Adrenal gland (tissue), 12 donors: ENCODE data around the gene KIF6. TPM values are rescaled to one million over a fixed set of nuclear protein-coding genes. Genes with fewer than 3 reads are reported as not detected.

Experiments
- DNase-seq, 7 donors: peaks; one replicate each; pipeline ENCODE4 v3.0.0-alpha.2; 2019 to 2020
- H3K27ac ChIP-seq, 5 donors: fragments of 200-600 bp; sonication (generic) in 4 of 5; 1 replicate in 3 of 5; 2 replicates in 2 of 5; pipeline versions ENCODE4 v1.5.1 to v1.8.0; 2016 to 2020; ENCODE audit warnings: mild to moderate bottlenecking in 1 of 5
- H3K27me3 ChIP-seq: fragments of 200-600 bp; 2 replicates; pipeline ENCODE4 v1.8.0; 2021
- H3K36me3 ChIP-seq, 2 donors: fragments of 200-600 bp; replicated peaks in 1 of 2; 1 replicate in 1 of 2; 2 replicates in 1 of 2; pipeline versions ENCODE4 v1.5.1 to v1.8.0; 2018 to 2022
- H3K4me1 ChIP-seq, 2 donors: fragments of 200-600 bp; replicated peaks in 1 of 2; 1 replicate in 1 of 2; 2 replicates in 1 of 2; pipeline versions ENCODE4 v1.5.1 to v1.8.0; 2018 to 2021
- H3K4me3 ChIP-seq, 4 donors: fragments of 200-600 bp; sonication (generic) in 3 of 4; one replicate each; pipeline ENCODE4 v1.5.1; 2016 to 2018
- H3K9me3 ChIP-seq, 3 donors: fragments of 200-600 bp; sonication (generic) in 1 of 3; replicated peaks in 1 of 3; 1 replicate in 2 of 3; 2 replicates in 1 of 3; pipeline versions ENCODE4 v1.5.1 to v1.8.0; 2016 to 2021
- CTCF ChIP-seq, 6 experiments: fragments of 450-650 bp in 4 of 6; fragments of 200-600 bp in 2 of 6; sonication (generic) in 1 of 6; IDR thresholded peaks; 1 replicate in 5 of 6; 2 replicates in 1 of 6; pipeline versions ENCODE4 v1.5.1 to v1.8.0; 2016 to 2021; ENCODE audit warnings: antibody characterized with exemption in 6 of 6, mild to moderate bottlenecking in 2 of 6, moderate library complexity in 1 of 6
- POLR2A ChIP-seq, 2 donors: fragments of 450-650 bp; IDR thresholded peaks; one replicate each; pipeline ENCODE4 v1.6.1; 2017; ENCODE audit warnings: antibody characterized with exemption in 2 of 2, mild to moderate bottlenecking in 2 of 2, moderate library complexity in 1 of 2
- WGBS, 4 donors: extraction: QIAGEN DNeasy Blood & Tissue Kit in 2 of 4; methylation state at CpG; one replicate each; pipeline versions ENCODE4 v1.1.5 to v1.1.7; 2013 to 2017; 5-methylcytosine and 5-hydroxymethylcytosine counted together
- intact Hi-C, 2 donors: fragments of 100-400 bp; cut with DNase I; formaldehyde crosslinking; loops; one replicate each; pipeline versions ENCODE4 v1.14.1 to v1.15.0; 2022 to 2023
- polyA plus RNA-seq, 3 donors: library from polyadenylated mRNA; stranded (reverse); fragments of 200-250 nt in 2 of 3; fragments of 350-450 nt in 1 of 3; fragmentation: Illumina TruSeq in 1 of 3; extraction: RNeasy Lipid Tissue Mini Kit (QIAGEN cat#74804) in 1 of 3; gene quantifications; one replicate each; pipeline ENCODE4 v1.2.3, GENCODE V29; 2013 to 2014
- total RNA-seq, 9 donors: library from RNA; depleted of rRNA in 4 of 9; stranded (reverse); fragments of >200 nt in 4 of 9; fragments of 120-200 nt in 1 of 9; fragmentation: NEBNext Ultra II Directional in 1 of 9; extraction: Animal tissue kit (Norgen Biotek cat#: 25700) in 1 of 9; gene quantifications; one replicate each; pipeline versions ENCODE4 v1.1.0 to v1.2.4, GENCODE V29; 2013 to 2023
- donor health status: healthy with polysubstance abuse.
- donor health status: Bipolar disorder and iron deficiency.
- donor health status: DM: yes; HTN: yes; CAD: no.
- donor health status: DM: no; HTN: no; CAD: no.
- donor health status: DM: no; HTN: no; CAD: no.
- donor health status: DM: yes; HTN: yes; CAD: no.

The KIF6 gene
- total and polyA plus RNA-seq, 12 donors: 0.52 to 4.2 (median 0.73) TPM

GRCh38 chr6:39361657-39362486 is 363.3 kb downstream of the KIF6 start:
- Histone ChIP-seq H3K9me3 (no peaks in the 10 kb centered on the region), H3K27me3 (no peaks in the 10 kb centered on the region), H3K4me3 (no peak overlapping the region), H3K36me3 (no peaks in the 10 kb centered on the region), H3K4me1 (peaks cover 2 to 3% of the 10 kb centered on the region in 2 donors), H3K27ac (peak overlapping the region in 2 of 5 donors; percentile 19 to 64)
- intact Hi-C loops: loop anchor here (5.0 to 10.0 kb wide), 2 partner anchors 523 to 530 kb away; no protein-coding TSS in a partner anchor
- 29 to 43% (median 32%) methylated on average over 15 to 21 of the region's 21 CpGs for WGBS, 4 donors
- TF ChIP-seq CTCF (IDR thresholded peaks at IDR 0.05) (peak; percentile 59 to 85 (median 75)), POLR2A (IDR thresholded peaks at IDR 0.05) (no peak)
- peak; percentile 70 to 83 (median 78) for DNase-seq

GRCh38 chr6:39360378-39360777 is 364.8 kb downstream of the KIF6 start:
- DNase-seq: peak in 1 of 7 donors; percentile 28

GRCh38 chr6:39357998-39358686 is 367.1 kb downstream of the KIF6 start:
- Histone ChIP-seq H3K27ac (no peak overlapping the region), H3K9me3 (no peaks in the 10 kb centered on the region), H3K4me3 (no peak overlapping the region), H3K4me1 (no peaks in the 10 kb centered on the region), H3K36me3 (no peaks in the 10 kb centered on the region), H3K27me3 (no peaks in the 10 kb centered on the region)
- DNase-seq: peak in 6 of 7 donors; percentile 50 to 75 (median 68)
- TF ChIP-seq CTCF (IDR thresholded peaks at IDR 0.05): no peak
- TF ChIP-seq POLR2A (IDR thresholded peaks at IDR 0.05): no peak
- intact Hi-C loops: no loop called here
- WGBS, 4 donors: 65 to 74% (median 65%) methylated on average over 4 to 7 of the region's 7 CpGs

More at GRCh38 chr6:39360378-39360777, 364.8 kb downstream of the KIF6 start:
- no peak overlapping the region for H3K4me3 ChIP-seq
- H3K36me3 ChIP-seq: no peaks in the 10 kb centered on the region
- H3K4me1 ChIP-seq: no peaks in the 10 kb centered on the region
- H3K9me3 ChIP-seq: no peaks in the 10 kb centered on the region
- H3K27ac ChIP-seq: no peak overlapping the region
- H3K27me3 ChIP-seq: no peaks in the 10 kb centered on the region
- intact Hi-C loops: loop anchor here (5.0 to 10.0 kb wide), 2 partner anchors 524 to 532 kb away; no protein-coding TSS in a partner anchor
- WGBS, 4 donors: 87 to 94% (median 92%) methylated on average over 7 to 9 of the region's 9 CpGs
- TF ChIP-seq CTCF (IDR thresholded peaks at IDR 0.05) (no peak), POLR2A (IDR thresholded peaks at IDR 0.05) (no peak)

- intact Hi-C loops: no loop called here
- H3K36me3 ChIP-seq: no peaks in the 10 kb centered on the region
- DNase-seq: peak in 5 of 7 donors; percentile 54 to 79 (median 74)
- no peaks in the 10 kb centered on the region for H3K4me1 ChIP-seq
- TF ChIP-seq CTCF (IDR thresholded peaks at IDR 0.05): no peak
- TF ChIP-seq POLR2A (IDR thresholded peaks at IDR 0.05): no peak
- H3K27ac ChIP-seq: no peak overlapping the region
- no peaks in the 10 kb centered on the region for H3K9me3 ChIP-seq
- WGBS, 4 donors: 66 to 100% (median 71%) methylated on average over 3 to 7 of the region's 7 CpGs
- H3K27me3 ChIP-seq: no peaks in the 10 kb centered on the region
- H3K4me3 ChIP-seq: no peak overlapping the region
Measured at GRCh38 chr6:39353698-39354315, 371.4 kb downstream of the KIF6 start.
